ENCODE data around the gene SMPD3.

The SMPD3 gene

DNA sequence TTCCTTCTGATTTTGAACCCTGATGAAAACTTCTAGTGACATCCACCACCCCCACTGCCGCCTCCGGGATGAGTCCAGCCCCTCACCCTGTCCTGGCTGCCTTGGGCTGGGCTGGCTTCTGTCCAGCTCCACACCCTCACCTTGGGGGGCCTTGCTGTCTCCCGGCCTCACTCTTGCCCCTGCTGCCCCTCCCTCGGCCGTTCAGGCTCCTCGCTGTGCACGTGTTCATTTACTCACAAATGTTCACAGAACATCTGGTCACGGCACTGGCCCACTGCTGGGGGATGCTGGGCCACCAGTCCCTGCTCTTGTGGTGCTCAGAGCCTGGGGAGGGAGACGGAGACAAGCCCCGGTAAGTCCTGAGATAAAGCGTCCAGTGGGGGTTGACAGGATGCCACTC is 96.8 kb downstream of the SMPD3 start:
- DNase-seq, result no peak

DNA sequence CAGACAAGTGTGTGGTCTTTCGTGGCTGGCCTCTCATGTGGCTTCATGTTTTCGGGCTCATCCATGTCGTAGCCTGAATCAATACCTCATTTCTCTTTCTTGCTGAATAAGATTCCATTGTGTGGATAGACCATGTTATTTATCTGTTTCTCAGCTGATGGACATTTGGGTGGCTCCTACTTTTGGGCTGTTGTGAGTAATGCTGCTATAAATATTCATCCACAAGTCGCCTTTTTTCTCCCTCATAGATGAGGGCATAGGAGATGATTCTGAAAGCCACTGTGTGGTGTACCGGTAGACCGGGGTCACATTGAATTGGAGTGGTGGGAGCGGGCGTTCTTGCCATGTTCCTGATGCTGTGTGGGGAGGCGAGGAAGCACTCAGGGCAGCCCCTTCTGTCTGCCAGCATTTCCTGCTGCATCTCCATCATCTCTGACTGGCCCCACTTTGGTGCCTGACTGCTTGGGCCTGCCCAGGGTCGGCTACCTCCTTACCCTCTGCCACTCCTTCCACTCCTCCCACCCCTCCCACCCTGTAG is 97.4 kb downstream of the SMPD3 start:
- DNase-seq, result no peak

DNA sequence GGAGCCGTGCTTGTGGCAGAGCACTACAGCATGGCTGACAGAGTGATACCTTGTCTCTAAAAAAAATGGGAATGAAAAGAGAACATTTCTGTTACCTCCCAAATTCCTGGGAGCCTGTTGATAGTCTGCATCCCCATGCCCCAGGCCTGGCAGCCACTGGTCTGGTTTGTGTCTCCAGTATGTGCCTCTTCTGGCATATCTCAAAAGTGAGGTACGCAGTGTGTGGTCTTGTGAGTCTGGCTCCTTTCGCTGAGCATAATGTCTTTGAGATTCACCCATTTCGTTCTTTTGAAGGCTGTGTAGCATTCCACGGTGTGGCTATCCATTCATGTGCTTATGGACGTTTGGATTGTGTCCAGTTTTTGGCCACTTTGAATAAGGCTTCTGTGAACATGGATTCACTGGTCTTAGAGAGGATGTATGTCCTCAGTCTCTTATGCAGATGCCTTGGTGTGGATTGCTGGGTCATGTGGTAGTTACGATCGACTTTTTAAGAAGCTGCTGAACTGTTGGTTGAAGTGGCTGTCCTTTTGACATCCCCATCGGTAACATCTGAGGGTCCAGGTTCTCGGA is 98.4 kb downstream of the SMPD3 start:
- peak; percentile 51 for DNase-seq

DNA sequence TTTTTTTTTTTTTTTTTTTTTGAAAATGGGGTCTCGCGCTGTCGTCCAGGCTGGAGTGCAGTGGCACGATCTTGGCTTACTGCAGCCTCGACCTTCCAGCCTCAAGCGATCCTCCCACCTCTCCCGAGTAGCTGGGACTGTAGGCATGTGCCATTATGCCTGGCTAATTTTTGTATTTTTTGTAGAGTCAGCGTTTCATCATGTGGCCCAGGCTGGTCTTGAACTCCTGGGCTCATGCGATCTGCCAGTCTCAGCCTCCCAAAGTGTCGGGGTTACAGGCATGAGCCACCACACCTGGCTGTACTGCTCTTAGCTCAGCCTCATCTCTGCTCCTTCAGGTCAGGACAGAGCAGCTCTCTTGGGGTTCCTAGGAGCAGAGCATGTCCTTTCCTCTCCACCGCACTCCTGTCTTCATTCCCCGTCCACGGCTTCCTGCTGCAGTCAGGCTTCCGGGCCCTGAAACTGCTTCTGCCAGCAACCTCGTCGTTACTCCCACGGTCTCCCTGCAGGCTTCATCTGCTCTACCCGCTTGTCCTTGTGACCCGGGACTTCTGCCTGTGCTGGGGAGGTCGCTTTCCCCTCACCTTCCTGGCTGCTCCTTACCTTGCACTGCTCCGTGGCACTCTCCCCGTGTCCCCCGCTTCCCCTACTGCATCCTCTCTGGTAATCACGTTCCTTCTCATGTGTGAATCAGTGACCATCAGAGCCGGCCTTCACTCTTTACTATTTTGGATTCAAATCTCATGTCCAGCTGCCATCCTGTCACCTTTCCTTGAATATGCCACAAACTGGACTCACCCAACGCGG is 99.5 kb downstream of the SMPD3 start:
- DNase-seq, result no peak

DNA sequence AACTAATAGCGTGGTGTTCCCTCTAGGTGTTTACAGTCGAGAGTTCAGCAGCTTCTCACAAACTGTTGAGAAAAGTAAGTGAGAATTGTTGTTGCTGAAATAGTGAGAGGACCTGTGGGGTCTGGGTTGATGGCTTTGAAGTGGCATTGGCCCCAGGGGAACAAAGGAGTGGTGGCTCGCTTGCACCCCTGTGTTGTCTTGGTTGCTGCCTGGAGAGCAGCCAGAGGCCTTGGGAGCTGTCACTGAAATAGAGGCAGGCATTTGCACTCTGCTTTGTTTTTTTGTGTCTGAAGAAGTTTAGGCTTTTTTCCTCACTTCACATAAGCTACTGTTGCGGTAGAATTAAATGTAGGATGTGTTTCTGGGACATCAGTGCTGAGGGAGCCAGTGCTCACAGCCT is 100.7 kb downstream of the SMPD3 start:
- no peak for DNase-seq

DNA sequence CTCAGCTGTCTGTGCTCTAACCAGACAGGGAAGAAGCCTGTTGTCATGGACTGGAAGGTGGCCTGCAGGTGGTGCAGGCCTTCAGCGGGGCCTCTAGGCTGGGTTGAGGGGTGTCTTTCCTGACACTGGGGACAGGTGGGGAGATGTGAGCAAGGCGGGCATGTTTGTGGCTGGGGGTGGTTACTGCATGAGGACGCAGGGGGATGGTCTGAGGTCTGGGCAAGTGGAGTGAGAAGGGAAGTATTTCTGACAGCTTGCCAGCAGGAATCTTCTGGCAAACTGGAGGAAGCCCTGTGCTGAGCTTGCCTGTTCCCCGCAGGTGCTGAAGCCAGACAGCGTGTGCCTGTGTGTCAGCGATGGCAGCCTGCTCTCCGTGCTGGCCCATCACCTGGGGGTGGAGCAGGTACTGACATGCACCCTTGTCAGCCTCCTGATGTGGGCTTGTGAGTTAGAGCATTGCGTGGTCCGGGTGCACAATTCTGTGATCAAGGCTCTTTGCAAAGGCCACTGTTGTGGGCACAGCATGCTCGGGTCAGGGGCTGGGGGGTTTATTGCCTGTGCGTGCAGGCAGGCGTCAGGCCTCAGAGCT is 101.3 kb downstream of the SMPD3 start:
- DNase-seq, result peak; percentile 50

DNA sequence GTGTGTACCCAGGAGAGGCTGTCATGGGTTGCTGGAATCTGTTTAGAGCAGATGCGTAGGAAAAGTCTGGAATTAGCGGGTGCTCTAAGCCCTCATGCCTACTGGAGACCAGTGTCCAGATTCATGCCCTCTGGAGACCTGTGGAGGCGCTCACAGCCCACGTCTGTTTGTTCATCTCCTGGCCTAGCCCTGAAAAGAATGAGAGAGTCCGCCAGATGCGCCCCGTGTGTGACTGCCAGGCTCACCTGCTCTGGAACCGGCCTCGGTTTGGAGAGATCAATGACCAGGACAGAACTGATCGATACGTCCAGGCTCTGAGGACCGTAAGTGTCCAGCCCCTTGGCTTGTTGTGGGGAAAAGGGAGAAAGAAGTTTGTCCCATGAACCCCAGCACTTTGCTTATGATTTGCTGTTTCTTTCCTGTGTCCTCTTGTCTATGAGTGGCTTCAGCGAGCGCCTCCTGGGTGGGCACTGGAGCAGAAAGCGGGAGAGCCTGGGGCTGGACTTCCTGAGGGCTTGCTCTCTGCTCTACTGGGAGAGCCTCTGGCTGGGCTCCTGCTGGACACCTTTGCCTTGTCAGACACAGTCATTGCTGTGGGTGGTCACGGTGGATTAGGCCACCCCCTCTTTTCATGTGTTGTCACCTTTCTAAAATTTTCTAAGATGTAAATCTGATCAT is 102.2 kb downstream of the SMPD3 start:
- no peak for DNase-seq

DNA sequence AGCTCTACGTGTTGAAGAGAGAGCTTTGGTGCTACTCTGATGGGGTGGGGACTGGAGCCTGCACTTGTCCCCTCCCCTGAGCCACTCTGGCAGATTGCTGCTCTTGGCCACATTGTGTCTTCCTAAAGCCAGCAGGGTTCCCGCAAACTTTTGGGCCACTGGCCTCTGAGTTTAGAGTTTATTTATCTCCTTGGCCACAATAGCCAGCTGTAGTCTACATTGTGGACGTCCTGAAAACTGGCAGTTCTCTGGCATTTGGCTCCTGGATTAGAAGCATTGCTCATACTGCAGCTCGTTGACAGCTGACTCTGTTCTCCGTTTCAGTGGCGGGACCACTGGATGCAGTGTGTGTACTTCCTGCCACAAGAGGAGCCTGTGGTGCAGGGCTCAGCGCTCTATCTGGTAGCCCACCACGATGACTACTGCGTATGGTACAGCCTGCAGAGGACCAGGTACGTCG is 102.9 kb downstream of the SMPD3 start:
- no peak for DNase-seq

DNA sequence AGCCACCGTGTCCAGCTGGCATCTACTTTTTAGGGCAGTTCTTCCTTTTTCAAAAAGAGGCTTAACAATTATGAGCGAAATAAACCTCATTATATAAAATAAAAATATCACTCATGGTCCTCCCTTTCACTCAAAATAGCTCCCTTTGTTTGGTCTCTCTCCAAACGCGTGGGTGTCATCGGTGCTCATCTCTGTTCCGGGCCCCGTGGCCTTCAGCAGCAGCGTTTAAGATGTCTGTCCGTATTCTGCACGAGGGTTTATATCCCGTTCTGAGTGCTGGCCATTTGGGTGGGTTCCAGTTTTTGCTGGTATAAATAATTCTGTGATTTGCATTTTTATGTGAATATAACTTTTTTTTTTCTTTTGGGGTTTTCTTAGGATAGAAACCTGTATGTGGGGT is 104.1 kb downstream of the SMPD3 start:
- DNase-seq, result no peak

DNA sequence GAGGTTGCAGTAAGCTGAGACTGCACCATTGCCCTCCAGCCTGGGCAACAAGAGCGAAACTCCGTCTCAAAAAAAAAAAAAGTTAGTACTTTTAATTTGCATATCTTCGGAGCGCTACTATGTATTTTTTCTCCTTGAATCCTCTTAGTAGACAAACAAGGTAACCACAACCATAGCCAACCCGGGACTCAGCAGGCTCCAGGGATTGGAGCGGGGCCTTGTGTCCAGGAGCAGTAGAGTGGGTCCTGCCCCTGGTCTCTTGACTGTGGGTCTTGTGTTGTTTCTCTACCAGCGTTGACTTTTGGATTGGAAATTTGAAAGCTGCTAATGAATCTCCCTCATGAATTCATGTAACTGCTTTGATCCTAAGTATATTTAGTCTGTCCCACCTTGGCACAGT is 105.2 kb downstream of the SMPD3 start:
- DNase-seq, result no peak

DNA sequence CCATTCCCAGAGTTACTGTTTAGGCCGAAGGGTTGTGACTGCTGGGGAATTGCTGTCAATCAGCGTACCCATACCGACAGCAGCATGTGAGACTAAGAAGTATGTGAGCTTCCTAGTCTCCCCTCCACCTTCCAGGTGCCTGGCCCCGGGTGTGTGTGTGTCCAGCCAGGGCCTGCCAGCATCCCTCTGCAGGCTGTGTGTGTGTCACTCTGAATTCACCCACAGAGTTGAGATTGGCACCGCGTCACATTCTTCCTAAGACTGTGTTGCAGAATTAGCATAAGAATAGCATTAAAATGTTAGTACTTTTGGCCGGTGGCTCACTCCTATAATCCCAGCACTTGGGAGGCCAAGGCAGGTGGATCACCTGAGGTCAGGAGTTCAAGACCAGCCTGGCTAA is 105.7 kb downstream of the SMPD3 start:
- no peak for DNase-seq

DNA sequence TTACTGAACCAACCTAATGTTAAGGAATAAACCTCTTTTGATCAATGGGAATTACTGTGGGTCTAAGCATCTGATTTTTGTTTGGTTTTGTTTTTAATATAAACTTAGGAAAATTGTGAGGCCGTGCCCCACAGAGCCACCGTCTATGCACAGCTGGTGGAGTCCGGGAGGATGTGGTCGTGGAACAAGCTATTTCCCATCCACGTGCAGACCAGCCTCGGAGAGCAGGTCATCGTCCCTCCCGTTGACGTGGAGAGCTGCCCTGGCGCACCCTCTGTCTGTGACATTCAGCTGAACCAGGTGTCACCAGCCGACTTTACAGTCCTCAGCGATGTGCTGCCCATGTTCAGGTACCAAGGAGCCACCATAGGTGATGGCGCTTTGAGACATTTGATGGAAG is 109.1 kb downstream of the SMPD3 start:
- DNase-seq, result no peak

DNA sequence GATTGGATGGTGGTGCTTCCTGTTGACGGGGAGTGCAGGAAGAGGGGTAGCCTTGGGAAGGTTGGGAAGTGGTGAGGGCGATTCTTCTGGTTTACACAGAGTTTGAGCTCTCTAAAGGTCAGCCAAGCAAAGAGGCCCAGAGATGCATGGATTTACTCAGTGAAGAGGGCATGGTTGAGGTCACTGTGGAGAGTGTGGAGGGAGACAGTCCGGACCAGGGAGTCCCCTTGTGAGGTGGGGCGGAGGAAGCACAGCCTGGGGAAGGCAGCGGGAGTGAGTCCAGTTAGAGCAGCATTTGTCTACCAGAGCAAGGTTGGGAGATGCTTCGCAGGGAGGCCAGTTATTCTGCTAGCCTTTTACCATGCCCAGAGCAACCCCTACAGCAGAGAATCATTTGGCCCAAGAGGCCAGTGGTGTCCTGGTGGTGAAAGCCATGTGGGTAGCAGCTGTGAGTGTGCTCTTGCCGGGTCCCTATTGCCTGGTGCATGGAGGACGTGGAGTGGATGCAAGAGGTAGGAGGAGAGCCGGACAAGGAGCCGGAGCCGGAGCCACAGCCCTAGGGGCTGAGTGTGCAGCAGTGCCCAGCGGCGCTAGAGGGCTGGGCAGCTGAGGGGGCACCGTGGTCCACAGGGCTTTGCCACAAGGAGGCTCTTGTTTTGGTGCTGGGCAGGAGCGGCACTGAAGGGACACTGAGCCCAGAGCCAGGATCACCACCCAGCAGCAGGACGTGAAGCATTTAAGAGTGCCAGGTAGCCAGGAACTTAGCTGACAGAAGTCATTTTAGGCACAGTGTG is 109.8 kb downstream of the SMPD3 start:
- no peak for DNase-seq

DNA sequence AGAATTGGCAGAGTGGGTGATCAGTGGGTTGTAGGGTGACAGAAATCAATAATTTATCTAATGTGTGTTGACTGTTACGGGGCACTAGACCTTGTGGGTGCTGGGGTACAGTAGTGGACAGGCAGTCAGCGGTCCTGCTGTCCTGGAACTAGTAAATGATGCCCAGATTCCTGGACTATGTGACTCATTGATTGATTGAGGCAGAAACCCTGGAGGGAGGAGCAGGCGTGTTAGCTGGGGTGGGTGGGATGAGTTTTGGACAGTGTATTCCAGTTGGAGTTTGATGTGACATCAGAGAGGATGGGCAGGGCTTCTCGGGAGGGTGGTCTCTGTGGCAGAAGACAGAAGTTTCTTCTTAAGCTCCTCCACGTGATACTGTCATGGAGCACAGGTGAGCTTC is 113.1 kb downstream of the SMPD3 start:
- DNase-seq, result no peak

DNA sequence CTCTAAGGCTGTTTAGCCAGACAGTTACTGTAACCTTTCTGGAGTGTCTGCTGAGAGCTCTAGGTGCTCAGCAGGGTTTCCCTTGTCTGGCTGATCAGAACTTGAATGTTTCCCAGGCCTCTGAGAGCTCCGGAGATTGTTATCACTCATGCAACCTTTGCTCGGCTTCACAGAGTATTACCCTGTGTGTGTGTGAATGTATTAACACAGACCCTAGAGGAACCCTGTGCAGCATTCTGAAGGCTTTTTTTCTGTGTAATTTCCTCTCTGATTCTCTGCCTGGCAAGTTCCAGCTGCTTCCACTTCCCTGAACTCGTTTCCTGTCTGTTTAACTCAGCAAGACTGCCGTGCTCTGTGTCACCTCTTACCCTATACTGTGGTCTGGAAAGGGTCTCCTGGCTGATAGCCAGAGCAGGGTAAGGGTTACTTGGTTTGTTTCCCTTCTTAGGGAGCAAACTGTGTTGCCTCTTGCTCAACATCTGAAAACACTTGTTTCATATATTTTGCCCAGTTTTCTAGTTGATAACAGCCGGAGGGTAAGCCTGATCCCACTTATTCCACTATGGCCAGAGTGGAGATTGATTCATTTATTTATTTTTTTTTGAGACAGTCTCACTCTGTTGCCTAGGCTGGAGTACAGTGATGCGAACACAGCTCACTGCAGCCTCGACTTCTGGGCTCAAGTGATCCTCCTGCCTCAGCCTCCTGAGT is 115.7 kb downstream of the SMPD3 start:
- peak; percentile 85 for DNase-seq

DNA sequence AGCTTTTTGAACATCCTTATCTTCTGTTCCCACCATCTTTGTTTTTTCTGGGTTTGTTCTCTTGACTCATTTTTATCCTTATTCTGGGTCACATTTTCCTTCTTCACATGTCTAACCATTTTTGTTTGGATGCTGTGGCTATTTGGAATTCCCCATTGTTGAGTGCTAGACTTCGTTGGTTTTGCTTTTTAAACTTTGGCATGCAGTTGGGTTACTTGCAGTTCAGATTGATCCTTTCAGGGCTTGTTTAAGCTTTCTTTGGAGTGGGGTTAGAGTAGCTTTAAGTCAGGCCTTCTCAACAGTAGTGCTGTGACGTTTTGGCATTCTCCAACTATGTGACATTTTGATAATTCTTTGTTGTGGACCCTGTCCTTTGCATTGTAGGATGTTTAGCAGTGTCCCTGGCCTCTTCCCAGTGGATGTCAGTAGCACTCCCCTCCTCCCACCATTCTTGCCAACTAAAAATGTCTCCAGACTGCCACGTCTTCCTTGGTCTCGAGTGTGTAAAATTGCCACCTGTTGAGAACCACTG is 116.4 kb downstream of the SMPD3 start:
- DNase-seq, result no peak

DNA sequence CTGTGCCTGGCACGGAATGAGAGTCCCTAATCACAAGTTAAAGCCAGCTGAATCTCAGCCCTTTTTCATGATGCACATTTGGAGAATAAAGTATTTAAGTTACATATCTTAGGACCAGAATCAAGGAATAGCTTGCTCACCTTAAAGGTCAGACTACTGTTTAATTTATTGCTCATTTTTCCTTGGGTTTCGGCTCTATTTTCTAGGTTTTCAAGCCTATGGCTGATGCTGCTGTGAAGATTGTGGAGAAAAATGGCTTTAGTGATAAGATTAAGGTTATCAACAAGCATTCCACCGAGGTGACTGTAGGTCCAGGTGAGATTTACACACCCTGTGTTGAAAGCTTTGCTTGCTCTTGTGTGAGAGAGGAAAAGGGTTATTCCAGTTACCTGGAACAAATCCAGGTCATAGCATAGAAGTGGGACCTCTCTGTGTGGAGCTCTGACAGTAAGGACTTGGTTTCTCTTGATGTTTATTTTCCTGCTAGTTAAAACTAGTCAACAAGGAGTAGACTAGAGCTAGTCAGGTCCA is 119.4 kb downstream of the SMPD3 start:
- DNase-seq, result no peak

DNA sequence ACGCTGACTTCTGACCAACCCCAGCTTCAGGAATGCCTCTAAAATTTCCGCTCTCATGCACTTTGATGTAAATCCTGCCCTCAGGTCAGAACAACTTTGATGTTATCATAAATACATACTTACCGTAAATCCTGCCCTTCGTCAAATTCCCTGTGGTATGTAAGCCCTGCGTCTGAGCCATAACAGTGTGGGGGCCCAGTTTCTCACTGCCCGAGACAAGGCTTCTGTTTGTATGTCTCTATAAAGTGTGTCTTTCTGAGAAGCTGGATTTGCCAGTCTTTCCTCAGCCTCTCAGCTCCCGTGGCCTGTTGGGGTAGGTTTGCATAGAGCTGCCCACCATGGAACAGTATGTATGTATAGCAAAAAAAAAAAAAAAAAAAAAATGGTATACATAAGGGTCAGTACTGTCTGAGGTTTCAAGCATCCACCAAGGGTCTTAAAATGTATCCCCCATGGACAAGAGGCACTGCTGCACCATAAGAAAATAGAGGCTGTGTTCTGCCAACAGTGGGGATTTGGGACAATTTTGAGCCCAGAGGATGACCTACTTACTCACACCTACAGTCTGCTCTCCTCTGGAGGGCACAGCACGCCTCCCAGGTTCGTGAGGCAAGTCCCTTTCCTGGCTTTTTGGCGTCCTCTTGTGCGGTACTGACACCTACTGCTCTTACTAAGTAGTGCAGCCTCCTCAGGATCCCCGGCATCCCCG is 120.0 kb downstream of the SMPD3 start:
- DNase-seq, result peak; percentile 94

DNA sequence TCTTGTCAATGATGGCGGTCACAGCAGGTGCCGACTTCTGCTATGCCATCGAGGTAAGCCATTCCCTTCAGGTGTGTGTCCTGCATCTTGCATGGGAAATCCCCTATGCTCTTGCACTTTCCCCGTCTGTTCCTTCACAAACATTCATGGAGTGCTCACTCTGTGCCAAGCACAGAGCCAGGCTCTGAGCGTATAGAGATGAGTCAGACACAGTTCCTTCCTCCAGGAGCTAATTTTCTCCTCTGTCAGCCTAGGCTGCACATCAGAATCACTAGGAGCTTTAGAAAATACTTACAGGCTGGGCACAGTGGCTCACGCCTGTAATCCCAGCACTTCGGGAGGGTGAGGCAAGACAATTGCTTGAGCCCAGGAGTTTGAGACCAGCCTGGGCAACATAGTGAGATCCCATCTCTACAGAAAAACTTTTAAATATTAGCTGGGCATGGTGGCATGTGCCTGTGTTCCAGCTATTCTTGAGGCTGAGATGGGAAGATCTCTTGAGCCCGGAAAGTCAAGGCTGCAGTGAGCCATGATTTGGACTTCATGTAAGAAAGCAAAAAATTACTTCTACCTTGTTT is 123.4 kb downstream of the SMPD3 start:
- no peak for DNase-seq

DNA sequence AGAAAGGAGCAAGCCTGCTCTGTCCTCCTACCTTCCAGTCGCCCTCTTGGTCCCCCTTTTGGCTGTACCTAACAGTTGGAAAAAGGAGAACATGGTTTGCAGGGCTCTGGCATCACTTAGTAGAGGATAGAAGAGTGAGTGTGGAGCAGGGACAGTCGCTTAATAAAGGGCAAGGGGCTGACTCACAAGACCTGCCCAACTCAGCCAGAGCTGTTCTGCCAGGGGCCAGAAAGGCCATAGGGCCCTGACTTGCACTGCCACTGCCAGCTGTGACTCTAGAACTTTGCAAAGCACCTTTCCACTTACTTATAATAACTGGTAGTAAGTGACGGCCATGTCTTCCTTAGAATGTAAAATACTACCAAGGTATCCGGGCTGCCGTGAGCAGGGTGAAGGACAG is 124.0 kb downstream of the SMPD3 start:
- DNase-seq, result no peak

All from islet precursor cell (in vitro differentiated cells).